HG03064 (cell line): ENCODE data around the gene SEC16A.

Source experiments
- ATAC-seq: cut with Tn5 transposase; IDR thresholded peaks from one replicate; pipeline ENCODE4 v1.9.1; 2021; ENCODE audit warnings: low read depth; ENCODE audit not compliant: unreplicated experiment

Gene SEC16A

DNA sequence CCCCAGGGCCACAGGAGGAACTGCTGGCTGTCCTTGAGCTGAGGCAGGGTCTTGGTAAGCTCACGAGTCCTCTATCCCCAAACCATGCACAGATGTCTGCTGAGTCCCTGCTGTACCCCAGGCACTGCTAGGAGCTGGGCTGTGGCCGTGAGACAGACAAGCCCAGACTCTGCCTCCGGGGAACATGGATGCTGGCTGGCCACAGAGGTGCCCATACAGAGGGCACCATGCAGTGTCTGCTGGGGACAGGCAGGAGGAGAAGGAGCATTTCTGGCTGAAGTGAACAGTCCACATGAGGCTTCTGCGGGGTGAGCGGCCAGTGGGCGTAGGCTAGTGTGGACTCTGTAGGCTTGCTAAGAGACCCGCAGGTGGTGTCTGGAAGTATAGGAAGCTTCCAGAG, 4.8 kb upstream of the SEC16A start:
- ATAC-seq, result no peak

DNA sequence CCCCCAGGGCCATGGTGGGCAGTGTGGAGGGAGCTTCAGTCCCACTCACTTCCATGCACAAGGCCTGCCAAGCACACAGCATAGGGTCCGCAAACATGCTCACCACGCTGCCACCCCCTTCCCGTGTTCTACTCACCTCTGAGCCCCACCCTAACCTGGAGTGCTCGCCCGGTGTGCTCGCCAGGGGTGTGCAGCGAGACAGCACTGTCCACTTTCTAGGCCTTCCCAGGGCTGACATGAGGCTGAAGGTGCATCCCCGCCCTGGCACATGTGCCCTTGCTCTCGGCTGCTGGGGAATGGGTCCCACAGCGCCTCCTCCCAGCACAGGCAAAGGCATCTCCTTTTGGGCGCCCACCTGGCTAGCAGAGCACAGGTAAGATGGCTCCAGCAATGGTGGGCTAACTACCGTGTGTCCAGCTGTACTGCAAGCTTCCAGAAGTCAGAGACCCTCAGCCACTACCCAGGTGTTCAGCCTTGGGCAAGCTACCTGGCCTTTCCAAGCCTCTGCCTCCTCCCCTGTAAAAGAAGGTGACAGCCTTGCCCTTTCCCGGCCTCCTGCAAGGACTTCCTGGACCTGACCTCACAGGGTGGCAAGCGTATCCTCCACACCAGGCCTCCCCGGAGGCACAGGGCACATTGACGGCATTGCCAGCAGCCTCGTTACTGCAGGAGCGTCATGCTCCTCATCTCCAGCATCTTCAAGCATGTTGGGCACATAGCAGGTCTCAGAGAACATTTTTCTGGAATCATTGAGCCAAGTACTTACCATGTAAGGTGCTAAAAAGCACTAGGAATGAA, 4.2 kb upstream of the SEC16A start:
- no peak for ATAC-seq

DNA sequence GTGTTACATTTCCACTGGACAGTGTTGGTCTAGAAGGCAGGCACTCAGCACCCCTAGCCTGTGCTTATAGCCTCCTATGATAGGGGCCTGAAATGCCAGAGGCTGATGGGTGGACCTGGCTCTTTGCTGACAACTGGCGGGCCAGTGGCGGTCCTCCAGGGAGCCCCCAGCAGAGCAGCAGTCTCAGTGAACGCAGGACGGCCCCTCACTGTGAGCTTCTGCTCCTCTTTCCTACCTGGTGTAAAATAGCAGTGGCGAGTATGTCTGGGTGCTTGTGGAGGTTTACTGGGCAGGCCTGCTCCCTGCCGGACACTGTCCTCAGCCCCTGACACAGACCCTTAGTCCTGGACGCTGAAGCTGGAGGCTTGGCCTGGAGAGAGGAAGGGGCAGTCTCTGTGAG, 3.3 kb upstream of the SEC16A start:
- ATAC-seq, result no peak

DNA sequence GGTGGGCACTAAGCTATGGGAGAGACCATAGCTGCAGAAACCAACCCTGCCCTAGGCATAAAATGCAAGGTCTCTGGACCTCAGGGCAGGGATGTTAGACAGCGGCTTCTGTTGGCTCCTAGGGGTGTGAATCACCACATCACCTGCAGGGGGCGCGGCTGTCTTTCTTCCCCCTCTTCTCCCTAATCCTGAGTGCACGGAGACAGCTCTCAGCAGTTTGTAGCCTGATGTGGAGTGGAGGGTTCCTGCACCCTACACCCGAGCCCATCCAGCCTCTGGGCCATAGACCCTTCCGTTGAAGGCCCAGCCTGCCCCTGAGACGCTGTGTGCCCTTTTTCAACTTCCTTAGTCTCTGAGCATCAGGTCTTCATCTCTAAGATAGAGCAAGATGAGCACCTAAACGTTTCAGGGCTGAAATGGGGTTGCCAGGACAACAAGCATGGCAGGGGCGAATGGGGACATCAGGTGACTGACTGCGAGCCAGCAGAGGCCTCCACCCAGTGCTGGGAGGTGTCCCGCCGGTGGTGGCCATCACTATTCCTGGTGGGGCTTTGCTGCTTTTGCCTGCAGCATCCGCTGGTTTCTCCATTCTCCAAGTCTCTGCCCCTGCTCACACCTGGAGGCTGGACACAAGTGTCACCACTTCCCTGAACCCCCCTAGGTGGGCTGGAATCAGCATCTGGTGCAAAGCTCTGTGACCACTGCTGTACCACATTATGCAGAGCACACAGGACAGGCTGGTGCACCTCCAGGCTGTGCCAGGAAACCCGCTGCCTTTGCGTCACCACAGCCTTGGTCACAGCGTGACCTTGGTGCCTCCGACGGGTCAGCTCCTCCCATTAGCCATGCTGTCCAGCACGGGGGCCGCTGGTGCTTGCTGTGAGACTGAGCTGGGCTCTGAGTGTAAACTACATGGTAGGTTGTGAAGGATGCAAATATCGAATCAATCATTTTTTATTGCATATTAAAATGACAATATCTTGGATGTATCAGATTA, 2.5 kb upstream of the SEC16A start:
- ATAC-seq, result no peak

DNA sequence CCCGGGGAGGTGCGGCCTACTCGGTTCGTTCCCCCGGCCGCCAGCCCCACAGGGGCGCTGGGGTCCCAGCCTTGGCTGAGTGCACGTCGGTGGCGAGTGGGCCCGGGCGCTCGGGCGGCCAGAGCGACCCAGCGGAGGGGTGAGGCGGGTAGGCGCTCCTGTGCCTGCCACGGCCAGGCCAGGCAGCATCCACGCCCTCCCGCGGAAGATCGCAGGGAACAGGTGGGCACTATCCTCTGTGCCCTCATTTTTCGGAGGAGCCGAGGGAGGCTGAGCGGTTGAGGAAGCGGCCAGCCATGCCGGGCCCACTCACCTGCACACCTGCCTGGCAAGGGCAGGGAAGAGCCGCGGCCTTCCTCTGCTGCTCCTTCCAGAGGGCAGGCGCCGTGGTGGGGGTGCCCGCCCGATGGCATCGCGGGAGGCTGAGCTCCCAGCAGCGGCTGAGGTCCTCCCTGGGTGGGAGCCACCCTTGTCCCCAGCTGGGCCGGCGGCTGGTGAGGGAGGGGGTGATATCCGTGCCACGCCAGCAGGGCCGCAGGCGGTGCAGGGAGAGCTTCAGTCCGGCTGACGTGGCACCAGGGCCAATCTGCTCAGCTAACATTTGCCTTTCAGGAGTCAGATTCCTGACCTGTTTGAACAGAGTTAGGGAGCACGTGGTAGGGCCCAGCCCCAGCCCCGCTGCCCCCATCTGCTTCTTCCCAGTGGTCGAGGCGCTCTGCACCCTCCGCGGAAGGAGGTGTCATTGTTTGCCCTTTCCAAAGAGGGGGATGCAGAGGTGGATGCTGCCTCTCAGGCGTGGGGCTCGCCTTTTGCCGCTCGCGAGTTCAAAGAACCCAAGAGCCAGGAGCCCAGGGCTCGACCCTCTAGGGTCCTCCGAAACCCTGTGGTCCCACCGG, 1.6 kb upstream of the SEC16A start:
- ATAC-seq, result no peak

DNA sequence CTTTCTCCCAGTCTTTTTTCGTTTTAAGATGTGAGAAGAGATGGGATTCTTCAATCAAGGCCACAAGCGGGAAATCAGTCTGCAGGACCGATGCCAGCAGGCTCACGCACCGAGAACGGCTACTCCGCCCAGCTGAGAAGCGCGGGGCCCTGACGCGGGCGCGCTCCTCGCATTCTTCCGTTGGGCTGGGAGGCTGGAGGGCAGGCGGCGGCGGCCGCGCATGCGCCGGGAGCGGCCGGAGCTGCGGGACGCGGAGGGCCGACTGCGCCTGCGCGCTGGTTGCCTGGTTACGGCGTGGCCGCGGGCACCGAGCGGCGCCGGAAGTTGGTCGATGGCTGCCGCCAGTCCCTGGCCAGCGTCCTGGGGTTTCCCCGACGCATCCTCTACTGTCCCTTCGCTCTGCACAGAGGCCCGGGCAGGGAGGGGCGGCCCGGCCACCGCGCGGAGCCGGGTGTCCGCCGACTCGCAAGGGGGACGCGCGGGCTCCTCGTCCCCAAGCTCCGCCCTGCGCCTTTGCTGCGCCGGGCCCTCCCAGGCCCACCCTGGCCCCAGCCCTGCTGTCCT, 831 bp upstream of the SEC16A start:
- peak; percentile 47 for ATAC-seq

DNA sequence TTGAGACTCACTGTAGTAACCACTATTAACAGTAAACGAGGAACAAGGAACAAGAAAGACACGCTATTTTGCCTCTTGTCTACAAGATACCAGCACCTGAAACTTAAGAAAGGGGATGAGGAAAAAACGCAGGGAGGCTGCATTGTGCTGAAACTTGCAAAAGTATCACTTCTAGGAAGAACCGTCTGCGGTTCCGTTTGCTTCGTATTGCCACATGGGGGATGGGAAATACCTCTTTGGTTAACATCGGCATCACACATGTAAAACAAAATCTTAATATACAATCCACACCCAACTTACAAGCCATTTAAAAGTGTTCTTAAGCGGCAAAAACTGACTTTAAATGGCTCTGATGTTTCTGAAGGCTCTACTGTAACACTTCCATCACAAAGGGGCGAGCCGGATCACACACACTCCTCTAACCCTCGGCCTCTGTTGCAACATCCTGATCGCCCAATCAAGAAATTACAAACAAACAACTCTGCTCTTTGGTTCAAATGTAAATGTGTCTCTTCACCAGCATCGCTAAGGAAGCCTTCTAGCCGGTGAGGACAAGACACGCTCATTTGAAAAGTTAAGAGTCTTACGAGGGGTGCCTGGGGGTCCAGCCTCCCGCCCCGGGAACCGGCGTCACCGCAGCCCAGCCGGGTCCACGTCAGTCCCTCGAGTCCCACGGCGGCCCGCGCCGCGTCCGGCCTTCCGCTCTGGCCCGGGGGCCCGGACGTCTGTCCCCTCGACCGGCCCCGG, 621 bp downstream of the SEC16A start:
- no peak for ATAC-seq

DNA sequence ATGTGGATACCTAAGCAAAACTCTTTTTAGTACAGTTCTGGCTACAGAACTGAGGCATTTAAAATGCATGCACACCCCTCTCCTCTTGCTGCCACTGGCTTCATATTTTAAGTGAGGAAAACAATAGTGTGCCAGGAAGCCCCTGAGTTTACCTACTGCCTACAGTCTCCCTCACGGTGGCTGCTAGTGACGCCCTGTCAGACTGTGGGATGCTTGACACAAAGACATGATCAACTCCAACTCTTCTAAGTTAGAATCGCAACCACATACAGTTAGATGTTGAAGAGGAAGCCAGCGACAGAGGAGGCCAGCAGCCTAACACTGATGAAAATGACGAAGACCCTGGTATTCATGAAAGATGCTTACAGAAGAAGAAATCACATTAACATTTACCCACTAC, 1.3 kb downstream of the SEC16A start:
- no peak for ATAC-seq

DNA sequence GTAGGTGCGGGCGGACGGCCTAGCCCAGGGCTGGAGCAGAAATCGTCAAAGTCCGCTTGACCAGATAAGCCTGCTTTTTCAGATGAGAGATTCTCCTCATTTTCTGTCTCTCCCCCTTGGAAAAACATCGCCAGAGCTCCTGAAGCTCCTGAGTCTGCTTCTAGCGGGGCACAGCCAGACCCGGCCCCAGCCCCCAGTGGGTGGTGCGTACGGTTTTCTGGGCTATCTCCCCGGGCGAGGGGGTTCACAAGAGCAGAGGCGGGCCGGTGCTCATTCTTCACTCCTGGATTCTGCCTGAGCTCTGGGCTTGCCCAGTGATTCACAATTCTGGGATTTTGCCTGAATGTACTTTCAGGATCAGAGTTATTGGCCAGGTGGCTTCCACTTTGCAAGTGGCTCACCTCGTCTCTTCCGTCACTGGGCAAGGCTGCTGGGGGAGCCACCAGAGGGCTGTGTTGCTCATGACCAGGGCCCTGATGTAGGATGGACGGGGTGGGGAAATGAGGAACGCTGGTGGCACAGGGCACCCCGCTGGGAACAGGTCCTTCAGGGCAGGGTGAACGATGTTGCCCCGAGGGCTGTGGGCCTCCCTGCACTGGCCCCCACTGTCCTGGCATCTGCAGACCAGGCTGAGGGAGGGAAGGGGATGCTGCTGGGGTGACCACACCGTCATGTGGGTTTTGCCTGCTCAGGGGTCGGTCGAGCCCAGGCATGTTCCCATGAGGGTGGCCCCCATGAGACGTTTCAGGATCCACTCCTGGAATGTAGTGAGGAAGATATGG, 6.3 kb downstream of the SEC16A start:
- ATAC-seq, result no peak

DNA sequence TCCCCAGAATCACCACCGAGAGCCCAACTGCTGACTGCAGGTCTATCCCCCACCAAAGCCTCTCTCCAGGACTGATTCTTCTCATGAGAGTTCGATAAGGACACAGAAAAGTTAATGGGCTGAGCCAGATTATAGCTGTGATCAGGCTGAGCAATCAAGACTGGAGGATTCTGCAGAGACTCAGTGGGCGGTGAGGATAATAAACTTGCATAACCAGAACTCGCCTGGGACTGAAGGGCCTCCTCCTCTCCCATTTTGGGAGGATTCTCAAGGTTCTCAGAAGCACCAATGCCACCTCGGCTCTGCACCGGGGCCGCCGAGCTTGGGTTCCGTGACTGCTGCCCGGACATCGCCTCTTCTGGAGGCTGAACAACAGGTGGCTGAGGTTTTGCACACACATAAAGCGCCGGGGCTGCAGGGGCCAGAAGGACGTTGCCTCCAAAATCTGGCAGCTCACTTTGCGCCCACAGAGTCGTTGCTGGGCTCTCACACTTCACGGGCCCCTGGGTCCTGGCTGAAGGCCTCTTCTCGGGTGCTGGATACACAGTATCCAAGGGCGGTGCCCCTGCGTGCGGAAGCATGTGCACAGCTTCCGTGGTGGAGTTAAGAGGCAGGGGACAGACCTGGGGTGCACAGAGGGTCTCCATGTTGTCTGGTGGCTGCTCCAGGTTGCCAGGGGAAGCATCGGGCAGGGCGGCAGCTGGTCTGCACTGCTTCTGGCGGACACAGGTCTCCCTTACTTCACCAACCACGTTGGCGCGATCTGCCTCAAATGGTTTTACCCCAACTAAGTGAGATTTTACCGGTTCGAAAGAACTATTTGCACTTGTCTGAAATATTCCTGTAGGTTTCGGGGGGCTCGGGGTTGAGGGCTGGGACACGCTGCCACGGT, 7.6 kb downstream of the SEC16A start:
- no peak for ATAC-seq

DNA sequence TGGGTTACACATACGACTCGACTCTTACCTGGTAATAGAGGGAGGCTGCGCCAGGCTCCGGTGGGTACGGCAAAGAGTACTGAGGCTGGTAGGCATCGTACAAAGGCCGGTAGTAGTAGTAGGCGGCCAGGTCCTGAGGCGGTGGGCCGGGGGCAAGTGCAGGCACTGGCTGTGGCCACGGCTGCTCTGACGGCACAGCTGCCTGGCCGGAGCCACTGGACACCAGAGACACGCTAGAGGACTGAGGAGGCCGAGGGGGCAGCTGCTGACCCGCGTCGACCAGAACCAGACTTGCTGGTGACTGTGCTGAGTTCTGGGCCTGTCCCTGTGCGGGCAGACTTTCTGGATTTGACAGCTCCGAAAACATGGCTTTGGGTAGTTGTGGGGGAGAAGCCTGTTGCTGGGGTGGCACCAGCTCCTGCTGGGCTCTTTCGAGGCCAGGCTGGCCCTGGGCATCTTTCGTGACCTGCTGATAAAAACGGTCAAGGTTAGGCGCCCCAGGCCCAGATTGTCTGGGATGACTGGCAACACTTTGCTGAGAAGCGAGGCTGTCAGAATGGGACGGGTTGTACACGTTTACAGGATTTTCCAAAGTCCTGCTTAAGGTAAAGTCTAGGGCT, 8.7 kb downstream of the SEC16A start:
- no peak for ATAC-seq

DNA sequence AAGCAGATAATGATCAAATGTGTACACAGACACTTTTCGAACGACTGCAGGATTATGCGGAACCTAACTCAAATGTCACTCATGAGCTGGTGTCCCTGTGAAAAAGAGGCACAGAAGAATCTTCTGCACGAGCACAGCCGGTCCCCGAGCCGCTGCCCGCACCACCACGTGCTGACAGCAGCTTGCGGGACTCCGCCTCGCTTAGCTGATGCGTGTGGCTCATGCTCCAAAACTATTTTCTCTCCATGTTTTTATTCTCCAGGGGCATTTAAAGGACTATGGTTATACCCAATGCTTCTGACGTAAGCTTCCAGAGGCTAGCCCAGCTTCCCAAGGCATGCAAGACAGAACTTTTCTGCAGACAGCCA, 9.5 kb downstream of the SEC16A start:
- no peak for ATAC-seq

DNA sequence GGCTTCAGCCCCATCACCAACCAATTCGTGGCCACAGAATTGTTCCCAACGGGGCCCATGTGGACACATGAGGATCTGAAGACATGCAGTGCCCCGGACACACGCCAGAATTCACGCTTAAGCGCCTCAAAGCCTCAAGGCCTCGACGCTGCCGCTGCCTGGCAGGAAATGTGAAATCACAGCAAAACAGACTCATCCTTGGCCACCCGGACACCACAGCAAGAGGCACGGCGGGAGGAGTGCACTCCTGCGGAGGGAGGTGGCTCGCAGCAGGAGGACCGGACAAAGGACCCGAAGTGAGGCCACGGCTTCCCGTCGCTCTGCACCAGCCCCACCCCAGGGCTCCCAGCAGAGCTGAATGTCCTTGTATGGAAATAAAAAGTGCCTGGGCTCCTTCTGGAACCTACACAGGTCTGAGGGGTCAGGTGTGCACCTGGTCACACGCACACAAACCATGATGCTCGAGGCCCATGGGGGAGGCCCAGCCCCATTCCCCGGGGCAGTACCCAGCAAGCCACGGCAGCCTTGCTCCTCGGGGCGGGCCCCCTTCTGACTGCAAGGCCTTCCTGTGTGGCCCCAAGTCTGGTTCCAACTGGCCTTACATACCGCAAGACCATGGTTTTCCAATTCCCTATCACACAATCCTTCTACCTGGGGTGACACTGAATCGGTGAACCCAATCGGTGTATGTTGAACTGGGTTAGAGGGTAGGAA, 10.0 kb downstream of the SEC16A start:
- no peak for ATAC-seq

DNA sequence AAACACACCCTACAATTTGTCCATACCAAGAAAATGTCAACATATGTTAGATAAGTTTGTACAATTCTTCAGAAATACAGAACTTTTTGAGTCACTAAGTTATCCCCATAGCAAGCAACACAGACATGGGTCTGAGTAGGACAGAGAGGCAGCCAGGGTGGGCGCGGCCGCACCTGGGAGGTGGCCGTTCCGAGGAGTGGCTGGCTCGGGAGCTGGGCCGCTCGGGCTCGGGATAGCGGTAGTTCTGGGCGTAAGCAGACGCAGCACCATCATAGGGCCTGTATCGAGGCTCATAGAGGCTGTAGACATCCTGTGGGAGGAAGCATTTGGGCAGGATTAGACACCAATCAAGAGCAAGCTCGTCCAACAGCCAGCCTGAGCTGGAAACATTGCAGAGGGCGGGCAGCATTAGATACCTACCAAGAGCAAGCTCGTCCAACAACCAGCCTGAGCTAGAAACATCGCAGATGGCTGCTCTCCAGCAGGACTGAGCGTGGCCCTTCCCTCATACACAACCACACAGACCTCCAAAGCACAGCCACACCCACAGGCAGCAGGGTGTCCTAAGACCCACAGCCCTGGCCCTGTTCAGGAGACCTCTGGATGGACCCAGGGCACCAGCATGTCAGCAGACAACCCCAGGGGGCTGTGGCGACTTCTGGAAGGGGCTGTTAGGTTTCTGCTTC, 10.9 kb downstream of the SEC16A start:
- no peak for ATAC-seq

DNA sequence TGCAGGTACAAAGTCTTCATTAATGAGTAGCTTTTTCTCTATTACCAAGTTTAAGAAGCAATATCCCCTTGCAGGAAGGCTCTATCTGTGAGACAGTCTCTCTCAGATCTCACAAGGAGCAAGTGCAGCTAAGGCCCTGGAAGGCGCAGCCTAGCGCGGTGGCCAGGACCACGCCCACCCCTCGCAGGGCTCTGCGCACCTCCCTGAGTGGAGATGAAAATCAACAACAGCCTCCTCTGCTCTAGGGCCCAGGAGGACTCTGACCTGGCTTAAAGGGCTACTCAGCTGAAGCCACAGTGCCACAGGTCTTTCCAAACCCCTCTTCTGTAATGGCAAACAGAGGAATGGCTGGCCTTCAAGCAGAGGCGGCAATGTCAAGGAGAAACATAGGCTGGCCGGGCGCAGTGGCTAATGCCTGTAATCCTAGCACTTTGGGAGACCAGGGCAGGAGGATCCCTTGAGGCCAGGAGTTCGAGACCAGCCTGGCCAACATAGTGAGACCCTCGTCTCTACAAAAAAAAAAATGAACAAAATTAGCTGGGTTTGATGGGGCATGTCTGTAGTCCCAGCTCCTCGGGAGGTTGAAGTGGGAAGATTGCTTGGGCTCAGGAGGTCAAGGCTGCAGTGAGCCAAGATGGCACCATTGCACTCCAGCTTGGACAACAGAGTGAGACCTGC, 11.9 kb downstream of the SEC16A start:
- no peak for ATAC-seq

DNA sequence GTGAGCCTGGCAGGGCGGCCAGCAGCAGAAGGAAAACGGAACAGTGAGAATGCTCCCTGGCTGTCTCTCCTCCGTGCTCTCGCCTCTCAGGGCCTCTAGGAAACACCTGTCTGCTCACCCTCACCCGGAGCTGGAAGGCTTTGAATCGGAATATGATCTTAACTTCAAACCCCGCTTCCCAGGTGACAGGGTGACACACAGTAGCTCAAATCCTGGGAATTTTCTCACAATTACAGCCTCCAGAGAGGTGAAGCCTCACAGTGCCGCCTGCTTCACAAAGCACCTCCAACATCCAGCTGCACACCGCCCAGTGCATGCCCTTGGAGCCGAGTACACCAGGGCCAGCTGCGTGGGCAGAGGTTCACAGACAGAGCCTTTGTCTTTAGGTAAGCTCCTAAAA, 12.5 kb downstream of the SEC16A start:
- no peak for ATAC-seq
